MM.1S (cell line): ENCODE measurements around the gene NTMT1.

Experiments used
- CTCF ChIP-seq: fragments of 300-600 bp; sonication (generic); IDR thresholded peaks from 2 replicates; pipeline ENCODE4 v1.5.1; 2016; ENCODE audit warnings: antibody characterized with exemption, low read length, mixed read lengths
- EZH2phosphoT487 ChIP-seq: fragments of 300-600 bp; sonication (generic); IDR thresholded peaks from 2 replicates; pipeline ENCODE4 v1.6.1; 2018; ENCODE audit warnings: antibody characterized with exemption, low read length

- TF ChIP-seq CTCF (no peak), EZH2phosphoT487 (no peak)
These were observed 5.2 kb upstream of the NTMT1 start, which contains the start of gene C9orf50 for GRCh38 chr9:129620669-129621295.
